Neural cell (in vitro differentiated cells): Measurements from ENCODE around the gene AK5. TPM values are rescaled to one million over a fixed set of nuclear protein-coding genes. Genes with fewer than 3 reads are reported as not detected.

Experiments used
- H2AFZ ChIP-seq: fragments of 200-600, 300-800 bp; sonication (generic), shearing (Covaris generic); 2 replicates; pipeline ENCODE4 v1.6.0; 2014; ENCODE audit warnings: low read depth, mild to moderate bottlenecking, antibody characterized with exemption, low read length, moderate library complexity
- H3F3A ChIP-seq: fragments of 200-600 bp; shearing (Covaris generic); 2 replicates; pipeline ENCODE4 v1.6.1; 2016; ENCODE audit warnings: mild to moderate bottlenecking, moderate library complexity, mixed read lengths, antibody characterized with exemption, low read length; ENCODE audit not compliant: insufficient read depth, poor library complexity, severe bottlenecking
- H3K27ac ChIP-seq: fragments of 200-600, 300-800 bp; sonication (generic), shearing (Covaris generic); 2 replicates; pipeline ENCODE4 v1.5.1; 2014; ENCODE audit warnings: mild to moderate bottlenecking, low read length, moderate library complexity
- H3K27me3 ChIP-seq: fragments of 300-800, 200-600 bp; sonication (generic), shearing (Covaris generic); 2 replicates; pipeline ENCODE4 v1.6.0; 2014; ENCODE audit warnings: mild to moderate bottlenecking, low read depth, low read length, moderate library complexity; ENCODE audit not compliant: insufficient read depth
- H3K36me3 ChIP-seq: fragments of 300-800, 200-600 bp; sonication (generic), shearing (Covaris generic); 2 replicates; pipeline ENCODE4 v1.5.1; 2014; ENCODE audit warnings: mild to moderate bottlenecking, antibody characterized with exemption, low read length, moderate library complexity; ENCODE audit not compliant: insufficient read depth
- H3K4me2 ChIP-seq: fragments of 300-800, 200-600 bp; sonication (generic), shearing (Covaris generic); 2 replicates; pipeline ENCODE4 v1.6.0; 2014; ENCODE audit warnings: mild to moderate bottlenecking, low read length
- H3K4me3 ChIP-seq: fragments of 300-800, 200-600 bp; sonication (generic), shearing (Covaris generic); 2 replicates; pipeline ENCODE4 v1.5.1; 2014; ENCODE audit warnings: mild to moderate bottlenecking, low read length, moderate library complexity
- H3K79me2 ChIP-seq: fragments of 200-600 bp; shearing (Covaris generic); replicated peaks from 2 replicates; pipeline ENCODE4 v1.6.0; 2014; ENCODE audit warnings: mild to moderate bottlenecking, low read length, moderate library complexity; ENCODE audit not compliant: insufficient read depth
- H3K9ac ChIP-seq: fragments of 300-800, 200-600 bp; sonication (generic), shearing (Covaris generic); 2 replicates; pipeline ENCODE4 v1.6.1; 2016; ENCODE audit warnings: mild to moderate bottlenecking, low read length, mixed read lengths
- H3K9me2 ChIP-seq: fragments of 200-600 bp; shearing (Covaris generic); 2 replicates; pipeline ENCODE4 v1.6.1; 2016; ENCODE audit warnings: mild to moderate bottlenecking, low read length, mixed read lengths; ENCODE audit not compliant: insufficient read depth
- H3K9me3 ChIP-seq: fragments of 200-600, 300-800 bp; sonication (generic), shearing (Covaris generic); 2 replicates; pipeline ENCODE4 v1.6.1; 2016; ENCODE audit warnings: mild to moderate bottlenecking, mixed run types, low read length, moderate library complexity, mixed read lengths
- H4K20me1 ChIP-seq: fragments of 200-600 bp; shearing (Covaris generic); 2 replicates; pipeline ENCODE4 v1.6.1; 2016; ENCODE audit warnings: mild to moderate bottlenecking, mixed run types; ENCODE audit not compliant: insufficient read depth
- EP300 ChIP-seq: fragments of 450-650 bp; conservative IDR thresholded peaks from 2 replicates; pipeline ENCODE4 v1.6.1; 2014; ENCODE audit warnings: antibody characterized with exemption, mild to moderate bottlenecking, moderate library complexity; ENCODE audit not compliant: poor library complexity, severe bottlenecking
- EZH2 ChIP-seq: fragments of 200-600, 300-800 bp; shearing (Covaris generic), sonication (generic); IDR thresholded peaks from 2 replicates; pipeline ENCODE4 v1.6.1; 2014; ENCODE audit warnings: antibody characterized with exemption, low read length, borderline replicate concordance, mild to moderate bottlenecking; ENCODE audit not compliant: insufficient read depth, poor library complexity, severe bottlenecking
- MXI1 ChIP-seq: fragments of 450-650 bp; conservative IDR thresholded peaks from 2 replicates; pipeline ENCODE4 v1.6.1; 2014; ENCODE audit warnings: antibody characterized with exemption, mild to moderate bottlenecking; ENCODE audit not compliant: poor library complexity, severe bottlenecking
- POLR2AphosphoS5 ChIP-seq: IDR thresholded peaks from 2 replicates; pipeline ENCODE4 v1.6.1; 2012
- RAD21 ChIP-seq: fragments of 450-650 bp; conservative IDR thresholded peaks from 2 replicates; pipeline ENCODE4 v1.6.1; 2014; ENCODE audit warnings: antibody characterized with exemption, mild to moderate bottlenecking, moderate library complexity
- REST ChIP-seq: IDR thresholded peaks from 2 replicates; pipeline ENCODE4 v1.6.1; 2012; ENCODE audit warnings: borderline replicate concordance
- SMC3 ChIP-seq: fragments of 450-650 bp; conservative IDR thresholded peaks from 2 replicates; pipeline ENCODE4 v1.6.1; 2014; ENCODE audit warnings: antibody characterized with exemption, mild to moderate bottlenecking, moderate library complexity; ENCODE audit not compliant: poor library complexity
- TAF1 ChIP-seq: IDR thresholded peaks from 2 replicates; pipeline ENCODE4 v1.6.1; 2012; ENCODE audit warnings: low read depth
- polyA plus RNA-seq: library from polyadenylated mRNA; depleted of rRNA; stranded (reverse); fragments of >200 nt; gene quantifications from 2 replicates; pipeline ENCODE4 v1.2.3, GENCODE V29; 2014
- TF ChIP-seq, protein P1 (sequence below): fragments of 450-650 bp; IDR thresholded peaks from 2 replicates; pipeline ENCODE4 v1.5.1; 2014; ENCODE audit warnings: antibody characterized with exemption, mild to moderate bottlenecking, moderate library complexity; ENCODE audit not compliant: poor library complexity, severe bottlenecking

AK5 gene
- polyA plus RNA-seq, 1 donor from 2014 or later = 7.1 TPM

DNA sequence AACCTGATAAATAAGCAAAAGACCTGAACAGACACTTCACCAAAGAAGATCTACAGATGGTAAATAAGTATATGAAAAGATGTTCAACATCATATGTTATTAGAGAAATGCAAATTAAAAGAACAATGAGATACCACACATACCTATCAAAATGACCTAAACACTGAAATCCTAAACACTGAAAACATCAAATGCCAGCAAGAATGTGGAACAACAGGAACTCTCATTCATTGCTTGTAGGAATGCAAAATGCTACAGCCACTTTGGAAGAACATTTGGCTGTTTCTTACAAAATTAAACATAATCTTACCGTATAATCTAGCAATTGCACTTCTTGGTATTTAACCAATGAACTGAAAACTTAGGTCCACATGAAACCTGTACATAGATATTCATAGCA lies 47.7 kb upstream of the AK5 start:
- Histone ChIP-seq H3K9me2 (no peaks in the 10 kb centered on the region), H3K9me3 (no peaks in the 10 kb centered on the region), H4K20me1 (no peaks in the 10 kb centered on the region), H3K36me3 (no peaks in the 10 kb centered on the region), H3F3A (no peaks in the 10 kb centered on the region), H2AFZ (no peak overlapping the region), H3K27ac (no peak overlapping the region), H3K4me2 (no peak overlapping the region), H3K27me3 (no peaks in the 10 kb centered on the region), H3K4me3 (no peak overlapping the region), H3K9ac (no peak overlapping the region), H3K79me2 (no peaks in the 10 kb centered on the region)
- TF ChIP-seq SMC3 (no peak), EZH2 (no peak), MXI1 (no peak), EP300 (no peak), REST (no peak), POLR2AphosphoS5 (no peak), TAF1 (no peak), RAD21 (no peak)
- TF ChIP-seq, protein P1, sequence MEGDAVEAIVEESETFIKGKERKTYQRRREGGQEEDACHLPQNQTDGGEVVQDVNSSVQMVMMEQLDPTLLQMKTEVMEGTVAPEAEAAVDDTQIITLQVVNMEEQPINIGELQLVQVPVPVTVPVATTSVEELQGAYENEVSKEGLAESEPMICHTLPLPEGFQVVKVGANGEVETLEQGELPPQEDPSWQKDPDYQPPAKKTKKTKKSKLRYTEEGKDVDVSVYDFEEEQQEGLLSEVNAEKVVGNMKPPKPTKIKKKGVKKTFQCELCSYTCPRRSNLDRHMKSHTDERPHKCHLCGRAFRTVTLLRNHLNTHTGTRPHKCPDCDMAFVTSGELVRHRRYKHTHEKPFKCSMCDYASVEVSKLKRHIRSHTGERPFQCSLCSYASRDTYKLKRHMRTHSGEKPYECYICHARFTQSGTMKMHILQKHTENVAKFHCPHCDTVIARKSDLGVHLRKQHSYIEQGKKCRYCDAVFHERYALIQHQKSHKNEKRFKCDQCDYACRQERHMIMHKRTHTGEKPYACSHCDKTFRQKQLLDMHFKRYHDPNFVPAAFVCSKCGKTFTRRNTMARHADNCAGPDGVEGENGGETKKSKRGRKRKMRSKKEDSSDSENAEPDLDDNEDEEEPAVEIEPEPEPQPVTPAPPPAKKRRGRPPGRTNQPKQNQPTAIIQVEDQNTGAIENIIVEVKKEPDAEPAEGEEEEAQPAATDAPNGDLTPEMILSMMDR = no peak

DNA sequence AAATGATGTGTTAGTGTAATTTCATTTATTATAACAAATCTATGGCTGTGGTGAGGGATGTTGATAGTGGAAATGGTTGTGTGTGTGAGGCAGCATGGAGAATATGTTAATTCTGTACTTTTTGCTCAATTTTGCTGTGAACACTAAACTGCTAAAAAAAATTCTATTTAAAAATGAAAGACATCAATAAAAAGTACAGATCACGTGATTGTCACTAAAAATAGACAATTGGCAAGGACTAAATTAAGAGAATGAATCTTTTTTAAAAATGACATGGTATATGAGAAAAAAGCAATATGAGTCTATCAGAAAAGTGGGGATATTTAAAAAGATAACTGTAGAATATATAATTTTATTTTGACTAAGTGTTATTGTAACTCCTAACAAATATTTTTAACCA lies 46.9 kb upstream of the AK5 start:
- Histone ChIP-seq H3K79me2 (no peaks in the 10 kb centered on the region), H3F3A (no peaks in the 10 kb centered on the region), H3K4me2 (no peak overlapping the region), H3K4me3 (no peak overlapping the region), H3K9ac (no peak overlapping the region), H4K20me1 (no peaks in the 10 kb centered on the region), H3K27me3 (no peaks in the 10 kb centered on the region), H3K27ac (no peak overlapping the region), H3K9me2 (no peaks in the 10 kb centered on the region), H3K9me3 (no peaks in the 10 kb centered on the region), H2AFZ (no peak overlapping the region), H3K36me3 (no peaks in the 10 kb centered on the region)
- TF ChIP-seq RAD21 = no peak
- TF ChIP-seq POLR2AphosphoS5 = no peak
- TF ChIP-seq, protein P1 = no peak
- no peak for TF ChIP-seq SMC3
- TF ChIP-seq REST = no peak
- no peak for TF ChIP-seq EP300
- no peak for TF ChIP-seq MXI1
- TF ChIP-seq EZH2 = no peak
- TF ChIP-seq TAF1 = no peak
